Measurements from ENCODE around the gene GPC5. TPM values are rescaled to one million over a fixed set of nuclear protein-coding genes. Genes with fewer than 3 reads are reported as not detected.
"Not testable (repeated sequence)": the region's sequence is repeated elsewhere in the genome, so short reads cannot be mapped to it uniquely, and the experiment has no call there.

The GPC5 gene
- total RNA-seq, 1 experiment from 2014 or later: 0.11 TPM

DNA sequence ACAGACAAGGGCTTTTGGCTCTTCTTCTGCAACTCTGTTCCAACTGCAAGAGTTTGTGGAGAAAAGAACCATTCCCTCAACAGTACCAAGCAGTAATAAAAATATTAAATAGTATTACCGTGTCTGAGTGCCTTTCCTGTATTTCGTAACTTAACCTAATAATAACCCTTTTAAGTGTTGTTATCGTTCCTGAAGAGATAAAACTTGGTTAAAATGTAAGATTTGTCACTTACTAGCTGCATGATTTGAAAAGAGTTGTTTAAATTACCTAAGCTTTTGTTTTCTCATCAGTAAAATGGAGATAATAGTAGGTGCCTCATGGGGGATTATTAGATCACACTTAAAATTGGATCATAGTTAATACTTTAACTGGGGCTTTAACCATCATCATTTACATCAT lies 447.2 kb downstream of the GPC5 start:
- DNase-seq (ENCODE audit: low read depth): no peak

DNA sequence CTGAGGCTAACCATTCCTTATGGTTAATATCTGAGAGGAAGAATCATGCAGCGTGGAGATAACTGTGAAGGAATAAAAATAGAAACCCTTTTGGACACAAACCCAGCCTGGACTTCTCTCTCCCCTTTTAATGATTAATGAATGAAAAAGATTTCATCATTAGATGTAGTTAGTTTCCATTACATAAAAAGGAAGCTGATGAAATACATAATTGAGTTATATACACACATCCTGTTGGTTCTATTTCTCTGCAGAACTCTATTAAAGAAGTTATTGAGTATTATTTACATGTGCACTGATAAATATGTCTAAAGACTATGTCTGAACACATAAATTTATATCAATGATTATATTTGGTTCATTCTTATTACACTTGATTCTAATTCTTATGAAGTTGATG lies 465.3 kb downstream of the GPC5 start:
- no peak for DNase-seq (ENCODE audit: low read depth)

DNA sequence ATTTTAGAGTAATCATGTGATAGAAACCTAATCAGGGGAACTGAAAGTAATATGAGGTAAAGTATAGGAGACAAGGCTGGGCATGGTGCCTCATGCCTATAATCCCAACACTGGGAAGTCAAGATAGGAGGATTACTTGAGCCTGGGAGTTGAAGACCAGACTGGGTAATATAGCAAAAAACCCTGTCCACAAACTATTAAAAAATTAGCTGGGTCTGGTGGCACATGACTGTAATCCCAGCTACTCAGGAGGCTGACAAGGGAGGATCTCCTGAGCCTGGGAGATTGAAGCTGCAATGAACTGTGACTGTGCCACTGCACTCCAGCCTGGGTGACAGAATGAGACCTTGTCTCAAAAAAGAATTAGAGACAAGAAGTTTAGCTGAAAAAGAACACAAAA lies 469.9 kb downstream of the GPC5 start:
- DNase-seq (ENCODE audit: low read depth): no peak

DNA sequence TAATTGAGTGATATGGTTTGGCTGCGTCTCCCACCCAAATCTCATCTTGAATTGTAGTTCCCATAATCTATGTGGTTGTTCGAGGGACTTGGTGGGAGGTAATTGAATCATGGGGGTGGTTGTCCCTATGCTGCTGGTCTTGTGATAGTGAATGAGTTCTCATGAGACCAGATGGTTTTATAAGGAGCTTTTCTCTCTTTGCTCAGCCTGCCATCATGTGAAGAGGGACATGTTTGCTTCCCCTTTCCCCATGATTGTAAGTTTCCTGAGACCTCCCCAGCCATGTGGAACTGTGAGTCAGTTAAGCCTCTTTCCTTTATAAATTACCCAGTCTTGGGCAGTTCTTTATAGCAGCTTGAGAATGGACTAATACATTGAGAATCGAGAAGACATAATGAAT lies 480.1 kb downstream of the GPC5 start:
- no peak for DNase-seq (ENCODE audit: low read depth)

DNA sequence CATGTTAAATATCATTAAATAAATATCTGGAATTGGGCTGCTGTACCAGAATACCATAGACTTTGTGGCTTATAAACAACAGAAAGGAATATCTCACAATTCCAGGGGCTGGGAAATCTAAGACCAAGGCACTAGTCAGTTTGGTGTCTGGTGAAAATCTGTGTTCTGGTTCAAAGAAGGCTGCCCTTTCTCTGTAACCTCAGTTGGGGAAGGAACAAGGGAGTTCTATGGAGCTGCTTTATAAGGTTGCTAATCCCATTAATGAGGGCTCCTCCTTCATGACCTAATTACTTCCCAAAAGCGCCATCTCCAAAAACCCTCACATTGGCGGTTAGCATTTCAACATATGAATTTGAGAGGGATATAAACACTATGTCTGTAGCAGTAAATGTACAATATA lies 480.9 kb downstream of the GPC5 start:
- DNase-seq (ENCODE audit: low read depth): no peak

DNA sequence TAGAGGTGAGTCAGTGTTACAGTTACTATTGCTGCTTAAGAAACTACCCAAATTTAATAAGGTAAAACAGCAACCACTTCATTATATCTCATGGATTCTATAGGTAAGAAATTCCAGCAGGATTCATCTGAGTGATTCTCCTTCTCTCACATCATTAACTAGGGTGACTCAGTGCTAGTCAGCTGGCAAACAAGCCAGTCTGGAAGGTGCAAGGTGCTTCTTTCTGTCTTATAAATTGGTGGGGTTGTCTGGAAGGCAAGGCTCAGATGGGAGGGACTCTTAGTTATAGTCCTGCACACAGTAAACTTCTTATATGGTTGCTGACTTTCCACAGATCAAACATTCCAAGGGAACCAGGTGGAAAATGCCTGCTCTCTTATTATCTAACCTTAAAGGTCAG lies 484.5 kb downstream of the GPC5 start:
- no peak for DNase-seq (ENCODE audit: low read depth)

DNA sequence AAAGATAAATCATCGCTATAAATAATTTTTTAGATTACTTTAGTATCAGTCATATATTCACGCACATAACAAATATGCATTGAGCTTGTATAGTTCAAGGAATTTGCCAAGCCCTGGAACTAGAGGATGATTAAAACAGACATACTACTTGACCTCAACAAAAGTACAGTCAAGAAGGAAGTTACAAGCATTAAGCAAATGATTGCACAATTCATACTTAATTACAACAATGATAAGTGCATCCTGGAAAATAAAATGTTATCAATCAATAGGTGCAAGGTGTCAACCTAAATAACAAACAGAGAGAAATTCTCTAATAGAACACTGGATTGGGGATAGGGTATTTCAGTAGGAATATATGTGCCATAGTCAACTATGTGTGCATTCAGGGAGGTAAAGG lies 491.2 kb downstream of the GPC5 start:
- no peak for DNase-seq (ENCODE audit: low read depth)

DNA sequence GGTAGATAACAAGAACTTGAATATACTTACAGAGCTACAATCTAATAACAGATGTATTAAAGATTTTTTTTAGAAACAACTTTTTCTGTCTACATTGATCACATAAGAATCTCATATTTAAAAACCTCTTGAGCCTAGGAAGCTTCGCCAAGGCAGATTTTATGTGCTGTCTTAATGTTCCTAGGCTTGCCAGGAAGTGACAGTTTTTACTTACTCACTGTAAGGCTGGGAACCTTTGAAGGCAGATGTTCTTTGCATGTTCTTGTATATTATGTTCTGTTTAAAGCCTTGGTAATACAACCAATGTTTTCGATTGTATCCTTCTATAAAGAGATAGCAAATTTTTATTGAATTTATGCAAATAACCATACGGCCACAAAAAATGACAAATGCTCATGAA lies 492.7 kb downstream of the GPC5 start:
- DNase-seq (ENCODE audit: low read depth): no peak

DNA sequence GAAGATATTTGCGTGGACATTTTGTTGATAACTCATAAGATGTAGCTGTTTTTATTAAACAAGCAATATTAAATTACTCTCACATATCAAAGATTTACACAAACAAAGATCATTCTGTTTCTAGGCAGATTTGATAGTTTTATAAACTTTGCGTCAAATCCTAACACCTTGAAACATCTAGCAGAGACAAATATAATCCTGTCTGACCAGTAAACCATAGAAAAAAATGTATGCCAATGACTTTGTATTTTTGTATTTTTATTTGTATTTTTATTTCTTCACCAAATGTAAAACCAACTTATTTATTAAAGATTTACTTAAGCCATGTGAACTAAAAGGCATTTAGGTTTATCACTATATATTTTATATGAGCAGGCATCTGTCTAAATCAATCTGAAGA lies 494.6 kb downstream of the GPC5 start:
- DNase-seq (ENCODE audit: low read depth): no peak

DNA sequence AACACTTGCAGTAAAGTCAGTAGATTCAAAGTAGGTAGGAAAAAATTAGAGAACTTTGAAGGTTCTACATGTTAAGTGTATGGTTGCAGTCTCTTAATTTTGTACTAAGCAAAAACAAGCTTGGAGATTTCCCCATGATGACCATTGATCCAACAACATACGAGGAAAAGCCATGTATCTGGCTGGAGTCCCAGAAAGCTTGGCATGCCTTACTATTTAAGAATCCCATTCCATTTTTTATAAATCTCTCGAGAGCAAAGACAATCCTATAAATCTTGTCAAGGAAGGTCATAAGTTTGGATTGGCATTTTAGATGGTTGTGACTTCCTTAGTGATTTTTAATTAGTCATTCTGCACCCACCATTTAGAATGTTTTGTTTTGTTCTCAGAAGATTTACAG lies 495.9 kb downstream of the GPC5 start:
- DNase-seq (ENCODE audit: low read depth): no peak

DNA sequence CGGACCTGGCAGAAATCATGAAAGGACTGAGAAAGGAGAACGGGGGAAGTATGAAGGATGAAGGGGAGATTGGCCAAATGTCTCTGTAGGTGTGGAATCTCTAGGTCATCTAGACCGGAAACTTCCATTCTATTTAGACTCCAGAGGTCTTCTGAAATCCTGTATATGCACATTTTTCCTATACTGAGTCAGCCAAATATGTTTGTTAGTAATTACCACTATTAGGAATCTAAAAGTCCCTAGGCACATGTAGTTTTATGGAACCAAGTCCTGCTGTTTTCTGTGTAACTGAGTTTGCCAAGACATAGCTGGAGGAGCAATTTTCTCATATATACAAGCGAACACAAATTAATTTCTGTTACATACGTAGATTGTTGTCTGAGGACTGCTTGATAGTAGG lies 498.1 kb downstream of the GPC5 start:
- no peak for DNase-seq (ENCODE audit: low read depth)

DNA sequence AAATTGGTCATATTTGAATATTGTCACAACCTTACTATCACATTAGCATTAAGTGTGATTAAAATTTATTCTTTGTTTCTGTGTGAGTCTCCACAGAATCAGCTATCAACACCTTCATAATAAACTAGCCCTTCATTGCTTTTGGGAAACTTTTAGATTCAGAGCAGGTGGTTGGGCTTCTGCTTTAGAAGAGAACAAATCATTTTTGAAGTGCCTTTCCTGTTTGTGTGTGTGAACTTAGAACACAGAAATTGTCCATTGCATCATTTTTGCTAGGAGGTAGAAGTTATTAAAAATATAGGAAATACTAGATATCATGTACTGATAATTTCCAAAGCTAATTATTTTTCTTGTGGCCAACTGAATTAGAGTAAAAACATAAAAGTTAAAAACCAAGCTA lies 500.6 kb downstream of the GPC5 start:
- not testable (repeated sequence) for DNase-seq (ENCODE audit: low read depth)

DNA sequence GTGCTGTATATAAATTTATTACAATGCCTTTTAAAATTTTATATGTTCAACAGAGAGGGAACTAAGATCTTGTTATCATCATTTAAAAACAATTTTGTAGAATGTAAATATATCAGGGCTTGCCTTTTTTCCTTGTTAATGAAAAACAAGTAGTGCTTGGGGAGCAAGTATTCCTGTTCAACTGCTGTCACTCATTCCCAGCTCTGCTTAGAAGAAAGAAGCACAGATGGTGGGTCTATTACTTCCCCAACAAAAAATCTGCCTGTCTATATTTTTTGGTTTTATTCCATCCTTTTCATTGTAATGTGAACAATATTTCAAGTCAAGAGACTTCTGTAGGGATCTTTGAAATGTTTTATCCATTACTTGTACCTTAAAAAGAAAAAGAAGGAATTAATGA lies 503.9 kb downstream of the GPC5 start:
- DNase-seq (ENCODE audit: low read depth): no peak

DNA sequence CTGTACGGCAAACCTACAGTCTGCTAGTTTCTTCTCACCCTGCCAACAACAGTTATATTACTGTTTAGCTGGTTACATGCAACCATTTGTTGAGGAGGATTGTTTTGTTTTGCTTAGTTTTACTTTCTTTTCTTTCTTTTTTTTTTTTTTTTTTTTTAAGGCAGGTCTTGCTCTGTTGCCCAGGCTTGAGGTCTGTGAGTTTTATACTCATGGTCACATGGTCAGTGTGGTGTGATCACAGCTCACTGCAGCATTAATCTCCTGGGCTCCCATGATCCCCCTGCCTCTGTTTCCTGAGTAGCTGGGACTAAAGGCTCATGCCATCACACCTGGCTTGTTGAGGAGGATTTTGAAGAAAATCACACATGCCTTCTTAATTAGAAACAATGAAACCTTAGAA lies 505.6 kb downstream of the GPC5 start:
- DNase-seq (ENCODE audit: low read depth): no peak

DNA sequence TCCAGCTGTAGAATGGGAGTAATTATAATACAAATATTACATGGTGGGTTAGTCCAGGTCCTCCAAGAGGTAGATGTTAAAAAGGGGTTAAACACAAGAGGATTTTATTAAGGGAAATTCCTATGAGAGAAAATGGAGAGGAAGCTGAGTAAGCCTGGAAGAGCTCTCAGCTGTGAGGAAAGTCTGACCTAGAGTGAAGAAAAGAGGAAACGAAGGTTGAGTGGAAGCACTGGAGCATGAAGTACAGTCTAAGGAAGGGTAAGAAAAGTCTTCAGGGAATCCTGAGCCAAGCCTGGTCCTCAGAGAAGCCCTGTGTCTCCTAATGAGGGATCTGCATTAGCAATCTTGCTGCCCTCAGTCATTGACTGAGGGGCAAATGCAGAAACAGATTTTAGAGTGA lies 506.2 kb downstream of the GPC5 start:
- DNase-seq (ENCODE audit: low read depth): no peak

DNA sequence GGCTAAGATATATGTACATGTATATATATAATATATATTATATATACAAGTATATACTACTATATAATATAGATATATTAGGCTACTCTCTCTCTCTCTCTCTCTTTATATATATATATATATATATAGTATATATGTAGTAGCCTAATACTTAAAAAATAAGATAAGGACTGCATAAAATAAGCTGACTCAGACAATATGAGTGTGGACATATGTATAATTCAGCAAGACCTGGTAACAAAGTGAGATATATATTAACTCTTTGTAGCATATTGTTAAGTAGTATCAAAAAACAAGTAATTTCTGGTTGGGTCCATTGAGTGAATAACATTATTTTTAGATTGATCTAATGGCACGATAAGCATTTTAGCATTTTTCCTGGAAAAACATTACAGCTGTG lies 509.0 kb downstream of the GPC5 start:
- no peak for DNase-seq (ENCODE audit: low read depth)

DNA sequence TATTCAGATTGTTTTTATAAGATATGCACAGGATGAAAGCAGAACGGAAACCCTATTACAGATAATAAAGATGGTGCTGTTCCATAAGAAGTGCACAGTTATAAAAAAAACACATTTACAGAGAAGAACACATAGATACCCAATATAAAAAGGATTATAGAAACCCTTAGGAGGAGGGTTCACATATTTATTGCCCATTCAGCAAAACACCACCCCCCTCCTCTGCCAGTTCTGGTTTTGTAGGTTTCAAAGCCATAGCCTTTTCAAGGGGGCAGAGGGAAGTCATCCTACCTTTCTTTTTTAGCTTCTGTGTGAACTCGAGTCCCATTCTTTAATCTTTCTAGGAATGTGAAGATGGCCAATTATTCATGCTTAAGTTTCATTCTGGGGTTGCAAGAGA lies 511.2 kb downstream of the GPC5 start:
- DNase-seq (ENCODE audit: low read depth): no peak

DNA sequence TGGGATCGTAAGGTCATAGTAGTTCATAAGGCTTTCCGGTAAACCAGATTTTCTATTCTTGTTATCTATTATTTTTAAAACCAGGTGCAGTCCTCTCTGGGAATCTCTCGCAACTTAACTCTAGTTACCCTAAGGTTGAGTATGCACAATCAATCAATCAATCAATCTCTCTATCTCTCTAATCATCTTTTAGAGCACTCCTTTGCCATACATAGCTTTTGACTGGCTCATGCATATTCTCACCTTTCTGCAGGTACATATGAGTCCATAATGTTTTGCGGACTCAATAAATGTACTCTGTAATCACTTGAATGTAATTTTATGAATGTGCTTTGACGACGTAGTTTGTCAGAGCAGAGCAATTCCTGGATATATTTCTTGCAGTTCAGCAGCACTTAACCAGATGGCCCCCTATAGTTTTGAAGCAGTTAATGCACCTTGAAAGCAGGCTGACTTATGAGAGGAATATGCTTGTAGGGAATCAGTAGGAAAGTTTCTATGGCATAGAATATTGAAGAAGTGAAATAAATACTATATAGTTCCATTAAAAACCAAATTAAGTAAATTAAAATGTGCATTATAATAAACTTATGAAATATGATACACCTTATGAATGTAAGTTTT lies 524.7 kb downstream of the GPC5 start:
- no peak for DNase-seq (ENCODE audit: low read depth)

DNA sequence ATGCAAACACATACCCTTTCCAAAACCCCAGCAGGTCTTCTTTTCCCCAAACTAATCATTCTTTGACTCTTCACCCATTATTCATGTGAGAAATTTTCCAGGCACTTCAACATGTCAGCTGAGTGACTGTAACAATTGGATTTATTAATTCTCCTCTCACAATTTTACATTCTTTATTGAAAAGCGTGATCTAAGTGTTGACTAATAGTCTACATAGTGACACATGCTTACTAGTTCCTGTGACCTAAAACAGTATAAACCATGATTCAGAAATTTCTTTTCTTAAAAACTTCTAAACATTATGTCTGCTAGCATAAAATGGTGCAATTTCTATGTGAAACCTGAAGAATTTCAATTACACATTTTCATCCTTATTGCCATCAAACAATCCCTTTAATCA lies 532.3 kb downstream of the GPC5 start:
- DNase-seq (ENCODE audit: low read depth): no peak

DNA sequence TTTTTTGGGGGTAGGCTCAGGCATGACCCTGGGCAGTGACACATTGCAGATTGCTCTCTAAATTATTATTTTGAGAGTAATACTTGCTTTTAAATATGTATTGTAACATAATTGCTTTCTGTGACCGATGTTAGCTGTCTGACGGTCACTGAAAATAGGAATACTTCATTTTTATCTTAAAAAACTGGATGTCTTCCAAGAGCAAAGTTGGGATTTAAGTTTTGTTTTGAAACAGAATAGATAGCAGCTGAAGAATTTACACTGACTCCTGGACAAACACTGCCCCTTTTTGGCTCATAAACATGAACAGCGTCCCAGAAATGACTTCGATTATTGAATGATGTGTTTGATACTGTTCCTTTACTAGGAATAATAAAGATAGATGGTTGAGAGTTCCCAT lies 535.9 kb downstream of the GPC5 start:
- DNase-seq (ENCODE audit: low read depth): no peak

DNA sequence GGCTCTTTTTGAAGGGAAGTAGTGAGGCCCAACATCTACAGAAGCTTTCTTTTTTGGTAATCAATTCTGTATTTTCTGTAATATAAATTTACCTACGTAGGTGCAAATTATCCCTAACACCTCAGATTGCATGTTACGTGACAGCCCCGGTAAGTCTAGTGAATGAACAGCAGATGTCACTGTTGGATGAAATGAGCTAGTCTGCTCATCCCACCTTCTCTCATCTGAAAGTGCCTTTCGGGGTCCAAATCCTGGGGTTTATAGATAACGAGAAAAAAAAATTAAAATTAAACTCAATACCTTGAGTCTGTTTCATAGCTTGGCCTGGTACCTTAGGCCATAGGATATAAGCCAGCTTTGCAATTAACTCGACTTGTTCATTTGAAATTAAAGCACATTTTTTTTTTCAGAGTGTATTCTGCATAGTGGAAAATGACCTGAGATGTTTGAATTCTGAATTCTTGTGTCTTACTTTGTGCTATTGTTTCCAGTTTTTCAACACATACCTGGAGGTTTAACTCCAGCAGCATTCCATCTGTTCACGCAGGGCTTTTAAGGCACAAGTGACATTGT lies 548.2 kb downstream of the GPC5 start:
- no peak for DNase-seq (ENCODE audit: low read depth)

DNA sequence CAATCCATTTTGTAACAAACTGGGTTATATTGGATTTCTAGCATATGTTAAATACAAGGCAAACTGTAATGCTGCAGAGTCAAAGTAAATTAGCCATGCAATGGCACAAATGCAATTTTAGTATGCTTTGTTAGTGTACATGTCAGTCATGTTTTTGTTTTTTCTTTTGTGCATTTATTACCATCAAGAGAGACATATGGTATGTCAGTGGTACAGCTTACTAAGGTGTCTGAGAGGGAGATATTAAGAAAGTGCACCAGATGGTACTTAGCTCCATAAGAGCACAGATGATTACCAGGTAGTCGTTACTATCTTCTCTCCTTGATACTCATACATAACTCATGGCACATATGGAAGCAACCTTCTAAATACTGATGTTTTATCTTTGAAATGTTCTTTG lies 550.3 kb downstream of the GPC5 start:
- DNase-seq (ENCODE audit: low read depth): no peak

DNA sequence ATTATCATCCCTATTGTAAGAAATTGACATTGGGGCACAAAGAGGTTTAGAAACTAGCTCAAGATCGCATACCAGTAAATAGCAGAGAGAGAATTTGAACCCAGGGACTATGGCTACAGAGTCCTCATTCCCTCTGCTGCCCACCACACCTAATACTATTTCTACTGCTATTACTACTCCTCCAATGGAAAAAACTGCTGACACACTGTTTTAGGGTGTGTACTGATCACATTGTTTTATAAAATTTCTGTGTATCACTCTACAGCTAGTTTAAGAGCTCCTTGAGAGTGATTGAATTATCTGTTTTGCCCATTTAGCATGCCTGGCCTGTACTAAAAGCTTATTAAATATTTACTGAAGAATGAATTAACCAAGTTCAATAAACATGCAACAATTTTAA lies 552.4 kb downstream of the GPC5 start:
- DNase-seq (ENCODE audit: low read depth): no peak
